HepG2 (cell line): ENCODE results near the gene CHPF. TPM values are rescaled to one million over a fixed set of nuclear protein-coding genes. Genes with fewer than 3 reads are reported as not detected.

Experiments used
- HOXA5 ChIP-seq: sonication (generic); formaldehyde crosslinking; IDR thresholded peaks from 2 replicates; pipeline ENCODE4 v1.4.0; 2020; ENCODE audit warnings: missing genetic modification reagents
- HOXD1 ChIP-seq: sonication (generic); formaldehyde crosslinking; IDR thresholded peaks from 2 replicates; pipeline ENCODE4 v1.5.0; 2020; ENCODE audit warnings: missing genetic modification reagents
- MTA3 ChIP-seq: sonication (generic); formaldehyde crosslinking; IDR thresholded peaks from 2 replicates; pipeline ENCODE4 v1.4.0; 2020; ENCODE audit warnings: missing genetic modification reagents
- POGZ ChIP-seq: sonication (generic); formaldehyde crosslinking; IDR thresholded peaks from 2 replicates; pipeline ENCODE4 v1.4.0; 2020; ENCODE audit warnings: mild to moderate bottlenecking, missing genetic modification reagents
- PTBP1 ChIP-seq: fragments of 200-400 bp; formaldehyde crosslinking; IDR thresholded peaks from 2 replicates; pipeline ENCODE4 v1.6.1; 2018; ENCODE audit warnings: low read length, low read depth; ENCODE audit not compliant: poor library complexity, severe bottlenecking
- RBM22 ChIP-seq: fragments of 200-400 bp; formaldehyde crosslinking; optimal IDR thresholded peaks from 2 replicates; pipeline ENCODE3; 2017; ENCODE audit warnings: mild to moderate bottlenecking, low read length, moderate library complexity
- SIN3A ChIP-seq: IDR thresholded peaks from 2 replicates; pipeline ENCODE4 v1.6.1; 2011; ENCODE audit warnings: low read depth, mild to moderate bottlenecking, control low read depth, low read length, borderline replicate concordance
- SKI ChIP-seq: fragments of 450-650 bp; IDR thresholded peaks from one replicate; pipeline ENCODE4 v1.6.1; 2018; ENCODE audit warnings: mild to moderate bottlenecking; ENCODE audit not compliant: partially characterized antibody
- TAF1 ChIP-seq: sonication (generic); formaldehyde crosslinking; IDR thresholded peaks from 2 replicates; pipeline ENCODE4 v1.4.0; 2020; ENCODE audit warnings: missing genetic modification reagents
- TCF7 ChIP-seq: sonication (generic); IDR thresholded peaks from 2 replicates; pipeline ENCODE4 v1.6.1; 2016; ENCODE audit warnings: antibody characterized with exemption, low read depth
- TFDP2 ChIP-seq: sonication (generic); formaldehyde crosslinking; IDR thresholded peaks from 2 replicates; pipeline ENCODE4 v1.4.0; 2020; ENCODE audit warnings: missing genetic modification reagents
- THAP11 ChIP-seq: IDR thresholded peaks from 2 replicates; pipeline ENCODE4 v1.6.1; 2016; ENCODE audit warnings: missing biosample characterization, missing genetic modification reagents
- ZBTB38 ChIP-seq: sonication (generic); formaldehyde crosslinking; IDR thresholded peaks from 2 replicates; pipeline ENCODE4 v1.5.1; 2020; ENCODE audit warnings: mild to moderate bottlenecking, missing genetic modification reagents
- ZFAT ChIP-seq: sonication (generic); formaldehyde crosslinking; conservative IDR thresholded peaks from 2 replicates; pipeline ENCODE4 v1.8.1; 2023; ENCODE audit warnings: missing genetic modification reagents, inconsistent platforms
- ZKSCAN1 ChIP-seq: fragments of 150-350 bp; IDR thresholded peaks from 2 replicates; pipeline ENCODE4 v1.6.1; 2014; ENCODE audit warnings: low read length
- ZMYM2 ChIP-seq: sonication (generic); formaldehyde crosslinking; IDR thresholded peaks from 2 replicates; pipeline ENCODE4 v1.8.0; 2022; ENCODE audit warnings: mild to moderate bottlenecking, missing genetic modification reagents
- ZNF235 ChIP-seq: sonication (generic); formaldehyde crosslinking; IDR thresholded peaks from 2 replicates; pipeline ENCODE4 v1.8.1; 2023; ENCODE audit warnings: mild to moderate bottlenecking, missing genetic modification reagents, borderline replicate concordance
- ZNF260 ChIP-seq: sonication (generic); formaldehyde crosslinking; IDR thresholded peaks from 2 replicates; pipeline ENCODE4 v1.4.0; 2020; ENCODE audit warnings: missing genetic modification reagents, low read depth, mild to moderate bottlenecking, borderline replicate concordance
- ZNF468 ChIP-seq: sonication (generic); formaldehyde crosslinking; IDR thresholded peaks from 2 replicates; pipeline ENCODE4 v1.8.0; 2022; ENCODE audit warnings: mild to moderate bottlenecking, moderate library complexity, missing genetic modification reagents
- ZNF550 ChIP-seq: sonication (generic); formaldehyde crosslinking; IDR thresholded peaks from 2 replicates; pipeline ENCODE4 v1.4.0; 2020; ENCODE audit warnings: mild to moderate bottlenecking, missing genetic modification reagents, borderline replicate concordance
- ZNF597 ChIP-seq: sonication (generic); formaldehyde crosslinking; IDR thresholded peaks from 2 replicates; pipeline ENCODE4 v1.5.0; 2020; ENCODE audit warnings: missing genetic modification reagents
- ZNF816 ChIP-seq: sonication (generic); formaldehyde crosslinking; IDR thresholded peaks from 2 replicates; pipeline ENCODE4 v1.8.0; 2022; ENCODE audit warnings: missing genetic modification reagents, mild to moderate bottlenecking, borderline replicate concordance
- polyA plus RNA-seq, 8 experiments: library from polyadenylated mRNA; depleted of rRNA in 3 of 8; stranded (reverse) in 7 of 8; unstranded in 1 of 8; fragments of >200 nt; fragmentation: Illumina TruSeq in 4 of 8; extraction: Trizol in 4 of 8; gene quantifications; 2 replicates each; pipeline versions ENCODE4 v1.2.1 to v1.2.3, GENCODE V29; 2011 to 2016; ENCODE audit warnings: low read depth in 4 of 8, missing spikeins in 1 of 8, mixed read lengths in 1 of 8; ENCODE audit not compliant: insufficient read depth in 1 of 8
- total RNA-seq, 5 experiments: library from RNA; depleted of rRNA; stranded (reverse); fragments of >200 nt; fragmentation: Illumina TruSeq; extraction: Trizol; gene quantifications; 2 replicates each; pipeline ENCODE4 v1.2.3, GENCODE V29; 2016; ENCODE audit warnings: low read depth in 1 of 5
- TF ChIP-seq, protein P1 (sequence below): IDR thresholded peaks from 2 replicates; pipeline ENCODE4 v1.6.1; 2016; ENCODE audit warnings: low read depth, control low read depth
- TF ChIP-seq, protein P2 (sequence below): sonication (generic); formaldehyde crosslinking; IDR thresholded peaks from 2 replicates; pipeline ENCODE4 v1.4.0; 2020; ENCODE audit warnings: missing genetic modification reagents, borderline replicate concordance
- TF ChIP-seq, protein P3 (sequence below): sonication (generic); formaldehyde crosslinking; IDR thresholded peaks from 2 replicates; pipeline ENCODE4 v1.4.0; 2020; ENCODE audit warnings: mild to moderate bottlenecking, missing genetic modification reagents

CHPF gene
- total and polyA plus RNA-seq, 2 of the 13 experiments (the other 11 are each of a cell fraction or from before 2014, with no cell fraction given): 79.6 to 111 TPM

DNA sequence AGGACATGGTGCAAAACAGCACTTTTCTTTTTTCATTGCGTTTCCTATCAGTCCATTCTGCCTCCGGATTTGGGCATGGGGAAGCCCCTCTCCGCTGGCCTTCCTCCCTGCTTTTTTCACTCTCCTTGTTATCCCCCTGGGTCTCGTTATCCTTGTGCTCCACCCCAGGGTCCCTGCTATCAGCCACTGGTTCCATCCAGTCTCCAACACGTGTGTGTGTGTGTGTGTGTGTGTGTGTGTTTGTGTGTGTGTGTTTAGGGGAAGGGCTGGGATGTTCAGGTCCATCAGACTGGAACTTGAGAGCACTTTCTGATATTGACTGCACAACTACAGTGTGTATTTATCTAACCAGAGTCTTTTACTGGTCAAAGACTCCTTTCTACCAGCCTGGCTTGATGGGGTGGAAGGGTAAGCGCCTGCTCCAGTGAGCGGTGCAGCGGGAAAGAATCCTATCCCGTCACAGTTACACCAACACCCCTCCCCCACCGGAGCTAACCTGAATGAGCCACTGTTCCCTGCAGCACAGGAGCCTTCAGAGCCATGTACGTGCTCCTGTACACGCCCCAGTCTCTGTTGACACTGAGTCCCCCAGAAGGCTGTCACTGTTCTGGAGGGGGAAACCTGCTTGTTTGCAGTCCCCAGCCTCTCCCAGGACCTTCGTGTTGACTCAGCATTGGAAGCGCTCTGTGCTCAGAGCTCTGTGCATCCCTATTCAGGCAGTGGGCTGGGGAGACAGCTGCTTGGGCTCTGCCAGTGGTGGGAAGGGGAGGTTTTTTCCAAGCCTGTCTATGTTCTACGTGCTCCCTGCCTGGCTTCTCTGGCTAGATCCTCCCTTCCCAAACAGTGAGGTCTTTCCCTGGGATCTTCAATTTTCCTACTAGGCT lies 33.1 kb upstream of the CHPF start (continued):
- no peak; the same call in 1 of the 2 replicates for TF ChIP-seq TCF7
- TF ChIP-seq ZKSCAN1: peak; percentile 74; the same call in 1 of the 2 replicates
- TF ChIP-seq TFDP2 (CRISPR knock-in tag): peak; percentile 79
- no peak for TF ChIP-seq MTA3 (CRISPR knock-in tag)
- peak; percentile 96 for TF ChIP-seq ZBTB38
- peak; percentile 71 for TF ChIP-seq TAF1 (CRISPR knock-in tag)
- no peak for TF ChIP-seq ZNF597 (CRISPR knock-in tag)
- peak; percentile 78 for TF ChIP-seq SKI
- no peak for TF ChIP-seq ZNF260 (CRISPR knock-in tag)
- no peak for TF ChIP-seq RBM22
- TF ChIP-seq HOXD1 (CRISPR knock-in tag): peak; percentile 91
- 0 out of 2 replicates have a peak, but pooled peaks have one; percentile 41 for TF ChIP-seq ZNF468 (CRISPR knock-in tag)
- no peak for TF ChIP-seq PTBP1
- peak; percentile 67 for TF ChIP-seq ZMYM2
- TF ChIP-seq, protein P1, sequence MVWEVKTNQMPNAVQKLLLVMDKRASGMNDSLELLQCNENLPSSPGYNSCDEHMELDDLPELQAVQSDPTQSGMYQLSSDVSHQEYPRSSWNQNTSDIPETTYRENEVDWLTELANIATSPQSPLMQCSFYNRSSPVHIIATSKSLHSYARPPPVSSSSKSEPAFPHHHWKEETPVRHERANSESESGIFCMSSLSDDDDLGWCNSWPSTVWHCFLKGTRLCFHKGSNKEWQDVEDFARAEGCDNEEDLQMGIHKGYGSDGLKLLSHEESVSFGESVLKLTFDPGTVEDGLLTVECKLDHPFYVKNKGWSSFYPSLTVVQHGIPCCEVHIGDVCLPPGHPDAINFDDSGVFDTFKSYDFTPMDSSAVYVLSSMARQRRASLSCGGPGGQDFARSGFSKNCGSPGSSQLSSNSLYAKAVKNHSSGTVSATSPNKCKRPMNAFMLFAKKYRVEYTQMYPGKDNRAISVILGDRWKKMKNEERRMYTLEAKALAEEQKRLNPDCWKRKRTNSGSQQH (CRISPR knock-in tag): peak; percentile 87; the same call in 1 of the 2 replicates
- peak; percentile 73; the same call in 1 of the 2 replicates for TF ChIP-seq HOXA5
- TF ChIP-seq SIN3A: peak; percentile 50; the same call in 1 of the 2 replicates
- TF ChIP-seq POGZ: peak; percentile 91
- peak; percentile 83 for TF ChIP-seq THAP11 (CRISPR knock-in tag)
- TF ChIP-seq ZNF816 (CRISPR knock-in tag): peak; percentile 96
- TF ChIP-seq, protein P2, sequence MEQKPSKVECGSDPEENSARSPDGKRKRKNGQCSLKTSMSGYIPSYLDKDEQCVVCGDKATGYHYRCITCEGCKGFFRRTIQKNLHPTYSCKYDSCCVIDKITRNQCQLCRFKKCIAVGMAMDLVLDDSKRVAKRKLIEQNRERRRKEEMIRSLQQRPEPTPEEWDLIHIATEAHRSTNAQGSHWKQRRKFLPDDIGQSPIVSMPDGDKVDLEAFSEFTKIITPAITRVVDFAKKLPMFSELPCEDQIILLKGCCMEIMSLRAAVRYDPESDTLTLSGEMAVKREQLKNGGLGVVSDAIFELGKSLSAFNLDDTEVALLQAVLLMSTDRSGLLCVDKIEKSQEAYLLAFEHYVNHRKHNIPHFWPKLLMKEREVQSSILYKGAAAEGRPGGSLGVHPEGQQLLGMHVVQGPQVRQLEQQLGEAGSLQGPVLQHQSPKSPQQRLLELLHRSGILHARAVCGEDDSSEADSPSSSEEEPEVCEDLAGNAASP (CRISPR knock-in tag): peak; percentile 92
- TF ChIP-seq, protein P3, sequence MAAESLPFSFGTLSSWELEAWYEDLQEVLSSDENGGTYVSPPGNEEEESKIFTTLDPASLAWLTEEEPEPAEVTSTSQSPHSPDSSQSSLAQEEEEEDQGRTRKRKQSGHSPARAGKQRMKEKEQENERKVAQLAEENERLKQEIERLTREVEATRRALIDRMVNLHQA (CRISPR knock-in tag): peak; percentile 30; the same call in 1 of the 2 replicates
- TF ChIP-seq ZNF550 (CRISPR knock-in tag): no peak
- peak; percentile 91; the same call in 1 of the 2 replicates for TF ChIP-seq ZNF235
- TF ChIP-seq ZFAT (CRISPR knock-in tag): no peak
